Measurements from ENCODE around the gene VAPB.

Gene VAPB

DNA sequence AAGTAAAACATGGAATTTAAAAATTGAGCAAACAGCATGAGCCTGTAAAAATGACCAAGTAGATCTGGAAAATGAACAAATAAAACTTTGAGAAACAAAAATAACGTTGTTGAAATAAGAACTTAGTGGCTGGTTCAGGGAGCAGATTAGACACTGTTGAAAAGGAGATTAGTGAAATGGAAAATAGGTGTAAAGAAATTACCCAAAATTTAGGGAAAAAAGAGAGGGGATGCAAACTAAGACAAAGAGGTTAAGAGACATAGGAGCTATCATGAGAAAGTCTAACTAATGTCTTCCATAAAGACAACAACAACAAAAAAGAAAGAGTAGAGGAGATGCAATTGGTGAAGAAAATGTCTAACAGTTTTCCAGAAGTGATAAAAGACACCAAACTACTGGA is 97.2 kb downstream of the VAPB start:
- no peak for DNase-seq

- no peak for DNase-seq
These were observed 103.2 kb downstream of the VAPB start for GRCh38 chr20:58492074-58492718.

- DNase-seq, result no peak
These were observed 103.9 kb downstream of the VAPB start for GRCh38 chr20:58492795-58493524.

DNA sequence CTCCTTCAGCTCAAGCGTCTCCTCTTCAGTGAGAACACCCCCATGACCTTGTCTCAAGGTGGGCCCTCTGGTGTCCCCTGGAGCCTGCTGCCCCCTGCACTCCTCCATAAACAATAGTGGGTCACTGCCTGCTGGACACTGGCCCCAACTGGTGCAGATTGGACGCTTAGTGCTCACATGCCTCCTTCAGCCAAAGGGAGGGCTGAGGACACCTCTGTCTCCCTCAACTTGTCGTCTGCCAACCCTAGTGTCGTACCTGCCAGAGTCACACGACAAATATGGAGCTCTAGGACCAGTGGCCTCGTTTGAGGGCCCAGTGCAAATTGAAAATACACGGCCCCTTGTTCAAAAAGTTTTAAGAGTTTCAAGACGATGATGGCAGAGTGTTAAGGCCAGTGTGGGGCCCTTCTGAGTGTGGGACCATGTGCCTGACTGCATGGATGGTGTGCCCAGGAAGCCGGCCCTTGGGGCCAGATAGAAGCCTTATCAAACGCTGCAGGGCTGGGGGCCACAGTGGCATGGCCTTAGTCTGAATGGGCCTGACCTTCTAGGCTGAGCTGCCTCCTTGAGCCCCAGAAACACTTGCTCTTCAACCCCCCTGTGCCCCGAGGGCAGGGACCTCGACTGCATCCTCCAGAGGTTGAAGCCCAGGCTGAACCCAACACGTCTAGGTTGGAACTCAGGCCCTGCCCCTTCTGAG is 106.0 kb downstream of the VAPB start:
- DNase-seq, result no peak

DNA sequence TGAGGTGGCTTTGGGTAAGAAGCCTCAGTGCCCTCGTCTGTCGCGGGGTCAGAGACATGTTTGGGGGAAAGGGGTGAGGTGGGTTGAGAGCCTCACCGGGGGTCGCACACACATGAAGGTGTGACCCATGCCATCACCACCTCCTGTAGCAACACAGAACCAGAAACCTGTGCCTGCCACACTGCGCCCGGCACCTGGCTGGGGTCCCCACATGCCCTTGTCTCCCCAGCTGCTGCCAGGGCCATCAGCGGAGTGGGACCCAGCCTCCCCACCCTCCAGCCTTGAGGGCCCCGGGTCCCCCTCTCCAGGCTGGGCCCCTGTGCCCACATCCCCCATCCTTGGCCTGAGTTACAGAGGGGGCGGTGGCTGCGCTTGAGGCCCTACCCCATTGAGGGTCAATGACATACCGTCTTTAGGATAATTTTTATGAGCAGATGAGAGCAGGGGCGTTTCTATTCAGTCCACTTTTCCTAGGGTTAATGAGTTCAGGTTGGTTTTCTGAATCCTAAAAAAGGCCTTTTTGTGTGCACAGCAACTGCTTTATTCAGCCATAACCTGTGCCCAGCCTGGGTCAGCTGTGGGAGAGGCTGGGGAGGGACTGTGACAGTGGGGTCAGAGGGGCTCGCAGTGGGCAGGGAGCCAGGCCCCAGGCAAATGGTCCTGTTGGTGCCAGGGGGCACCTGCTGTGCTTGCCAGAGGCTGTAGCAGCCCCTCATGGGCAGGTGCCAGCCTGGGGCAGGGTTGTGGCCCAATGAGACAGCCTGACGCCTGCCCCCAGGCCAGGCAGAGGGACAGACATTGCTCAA is 106.8 kb downstream of the VAPB start:
- DNase-seq, result no peak

- DNase-seq, result no peak
These were observed 107.4 kb downstream of the VAPB start for GRCh38 chr20:58496429-58496769.

- DNase-seq, result no peak
These were observed 108.1 kb downstream of the VAPB start for GRCh38 chr20:58497076-58497641.

DNA sequence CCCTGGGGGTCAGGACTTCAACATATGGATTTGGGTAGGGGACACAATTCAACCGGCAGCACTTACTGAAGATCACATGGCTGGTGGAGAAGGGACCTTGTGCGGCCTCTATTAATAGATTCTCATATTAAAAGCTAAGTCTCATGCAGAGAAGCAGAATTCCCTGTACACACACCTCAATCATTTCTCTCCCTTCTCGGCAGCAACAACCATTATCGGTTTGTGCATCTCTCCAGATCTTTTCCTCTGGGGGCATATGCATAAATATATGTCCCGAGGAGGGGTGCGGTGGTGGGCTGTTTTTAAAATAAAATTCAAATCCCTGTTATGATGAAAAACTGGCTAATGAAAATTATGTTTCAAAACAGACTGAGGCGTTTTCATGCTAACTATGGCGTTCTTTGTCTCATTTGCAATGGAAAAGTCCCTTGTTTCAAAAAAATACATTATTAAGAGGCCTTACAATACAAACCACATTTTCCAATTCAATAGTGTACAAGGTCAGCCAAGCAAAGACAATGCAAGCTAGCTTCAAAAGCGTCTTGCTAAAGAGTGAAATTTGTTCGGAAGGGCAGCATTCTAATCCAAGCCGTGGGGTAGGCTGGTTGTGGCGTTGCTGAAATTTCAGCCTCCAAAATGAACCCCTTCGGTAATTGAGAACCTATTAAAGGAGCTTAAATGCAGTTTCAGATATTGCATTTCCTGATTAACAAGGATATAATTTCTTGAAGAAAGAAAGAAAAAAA is 108.9 kb downstream of the VAPB start:
- DNase-seq, result no peak

- no peak for DNase-seq
These were observed 109.5 kb downstream of the VAPB start for GRCh38 chr20:58498470-58499068.

- no peak for DNase-seq
These were observed 111.2 kb downstream of the VAPB start for GRCh38 chr20:58500256-58500655.
